A549 (cell line): ENCODE measurements around the gene IGFL3.
"Not testable (repeated sequence)": the region's sequence is repeated elsewhere in the genome, so short reads cannot be mapped to it uniquely, and the experiment has no call there.

ENCODE experiments used
- MAX ChIP-seq: IDR thresholded peaks from 2 replicates; pipeline ENCODE4 v1.6.1; 2012
- TF ChIP-seq, protein P1 (sequence below): fragments of >200 bp; sonication (Bioruptor Twin); formaldehyde crosslinking; IDR thresholded peaks from 3 replicates; pipeline ENCODE4 v1.5.1; 2016

DNA sequence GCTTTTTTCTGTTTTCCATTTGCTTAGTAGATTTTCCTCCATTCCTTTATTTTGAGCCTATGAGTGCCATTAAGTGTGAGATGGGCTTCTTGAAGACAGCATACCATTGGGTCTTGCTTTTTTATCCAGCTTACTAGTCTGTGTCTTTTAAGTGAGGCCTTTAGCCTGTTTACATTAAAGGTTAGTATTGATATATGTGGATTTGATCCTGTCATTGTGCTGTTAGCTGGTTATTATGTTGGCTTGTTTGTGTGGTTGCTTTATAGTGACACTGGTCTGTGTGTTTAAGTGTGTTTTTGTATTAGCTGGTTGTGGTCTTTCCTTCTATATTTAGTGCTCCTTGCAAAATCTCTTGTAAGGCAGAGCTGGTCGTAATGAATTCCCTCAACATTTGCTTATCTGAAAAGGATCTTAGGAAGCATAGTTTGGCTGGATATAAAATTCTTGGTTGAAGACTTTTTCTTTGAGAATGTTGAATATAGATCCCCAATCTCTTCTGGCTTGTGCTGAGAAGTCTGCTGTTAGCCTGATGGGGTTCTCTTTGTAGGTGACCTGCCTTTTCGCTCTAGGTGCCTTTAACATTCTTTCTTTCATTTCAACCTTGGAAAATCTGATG lies 37.3 kb upstream of the IGFL3 start:
- TF ChIP-seq, protein P1, sequence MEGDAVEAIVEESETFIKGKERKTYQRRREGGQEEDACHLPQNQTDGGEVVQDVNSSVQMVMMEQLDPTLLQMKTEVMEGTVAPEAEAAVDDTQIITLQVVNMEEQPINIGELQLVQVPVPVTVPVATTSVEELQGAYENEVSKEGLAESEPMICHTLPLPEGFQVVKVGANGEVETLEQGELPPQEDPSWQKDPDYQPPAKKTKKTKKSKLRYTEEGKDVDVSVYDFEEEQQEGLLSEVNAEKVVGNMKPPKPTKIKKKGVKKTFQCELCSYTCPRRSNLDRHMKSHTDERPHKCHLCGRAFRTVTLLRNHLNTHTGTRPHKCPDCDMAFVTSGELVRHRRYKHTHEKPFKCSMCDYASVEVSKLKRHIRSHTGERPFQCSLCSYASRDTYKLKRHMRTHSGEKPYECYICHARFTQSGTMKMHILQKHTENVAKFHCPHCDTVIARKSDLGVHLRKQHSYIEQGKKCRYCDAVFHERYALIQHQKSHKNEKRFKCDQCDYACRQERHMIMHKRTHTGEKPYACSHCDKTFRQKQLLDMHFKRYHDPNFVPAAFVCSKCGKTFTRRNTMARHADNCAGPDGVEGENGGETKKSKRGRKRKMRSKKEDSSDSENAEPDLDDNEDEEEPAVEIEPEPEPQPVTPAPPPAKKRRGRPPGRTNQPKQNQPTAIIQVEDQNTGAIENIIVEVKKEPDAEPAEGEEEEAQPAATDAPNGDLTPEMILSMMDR: not testable (repeated sequence)
- not testable (repeated sequence) for TF ChIP-seq MAX
